C4-2B (cell line): Measurements from ENCODE around the gene PCDHA6.
"Not testable (repeated sequence)": the region's sequence is repeated elsewhere in the genome, so short reads cannot be mapped to it uniquely, and the experiment has no call there.

ENCODE experiments used
- H3K27ac ChIP-seq: fragments of 450-650 bp; 2 replicates; pipeline ENCODE4 v1.5.1; 2017
- ZFX ChIP-seq: fragments of 450-650 bp; IDR thresholded peaks from 2 replicates; pipeline ENCODE4 v1.6.1; 2017
- TF ChIP-seq, protein P1 (sequence below): fragments of 450-650 bp; conservative IDR thresholded peaks from 2 replicates; pipeline ENCODE4 v1.5.1; 2017; ENCODE audit warnings: mild to moderate bottlenecking

PCDHA6 gene

DNA sequence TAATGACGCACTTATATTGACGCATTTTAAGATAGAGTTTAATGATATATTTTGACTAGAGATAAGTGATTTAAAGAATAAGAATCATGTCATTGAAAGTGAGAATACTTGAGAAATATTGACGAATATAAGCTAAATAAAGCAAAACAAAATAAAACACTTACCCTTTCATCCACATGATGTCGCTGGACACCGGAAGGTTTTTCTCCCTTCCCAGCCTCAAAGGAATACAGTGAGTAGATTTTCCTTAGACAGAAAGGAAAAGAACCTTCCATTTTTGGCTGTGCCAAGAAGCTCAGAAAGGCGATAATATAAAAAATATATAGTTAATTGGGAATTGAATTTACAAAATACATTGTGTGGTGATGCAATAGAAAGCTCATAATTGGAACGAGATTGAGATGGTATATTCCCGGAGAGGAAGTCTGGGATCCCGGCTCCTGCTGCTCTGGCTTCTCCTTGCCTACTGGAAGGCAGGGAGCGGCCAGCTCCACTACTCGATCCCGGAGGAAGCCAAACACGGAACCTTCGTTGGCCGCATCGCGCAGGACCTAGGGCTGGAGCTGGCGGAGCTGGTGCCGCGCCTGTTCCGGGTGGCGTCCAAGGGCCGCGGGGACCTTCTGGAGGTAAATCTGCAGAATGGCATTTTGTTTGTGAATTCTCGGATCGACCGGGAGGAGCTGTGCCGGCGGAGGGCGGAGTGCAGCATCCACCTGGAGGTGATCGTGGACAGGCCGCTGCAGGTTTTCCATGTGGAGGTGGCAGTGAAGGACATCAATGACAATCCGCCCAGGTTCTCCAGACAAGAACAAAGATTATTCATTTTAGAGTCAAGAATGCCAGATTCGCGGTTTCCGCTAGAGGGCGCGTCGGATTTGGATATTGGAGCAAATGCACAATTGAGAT, 6.1 kb upstream of the PCDHA6 start, which contains the start of gene PCDHA5:
Gene PCDHA5 (plus strand): TSS at position 239 of the 906 bp plus-strand sequence.
- no peak within 1 kb of the TSS for H3K27ac ChIP-seq
- no peak for TF ChIP-seq ZFX
- TF ChIP-seq, protein P1, sequence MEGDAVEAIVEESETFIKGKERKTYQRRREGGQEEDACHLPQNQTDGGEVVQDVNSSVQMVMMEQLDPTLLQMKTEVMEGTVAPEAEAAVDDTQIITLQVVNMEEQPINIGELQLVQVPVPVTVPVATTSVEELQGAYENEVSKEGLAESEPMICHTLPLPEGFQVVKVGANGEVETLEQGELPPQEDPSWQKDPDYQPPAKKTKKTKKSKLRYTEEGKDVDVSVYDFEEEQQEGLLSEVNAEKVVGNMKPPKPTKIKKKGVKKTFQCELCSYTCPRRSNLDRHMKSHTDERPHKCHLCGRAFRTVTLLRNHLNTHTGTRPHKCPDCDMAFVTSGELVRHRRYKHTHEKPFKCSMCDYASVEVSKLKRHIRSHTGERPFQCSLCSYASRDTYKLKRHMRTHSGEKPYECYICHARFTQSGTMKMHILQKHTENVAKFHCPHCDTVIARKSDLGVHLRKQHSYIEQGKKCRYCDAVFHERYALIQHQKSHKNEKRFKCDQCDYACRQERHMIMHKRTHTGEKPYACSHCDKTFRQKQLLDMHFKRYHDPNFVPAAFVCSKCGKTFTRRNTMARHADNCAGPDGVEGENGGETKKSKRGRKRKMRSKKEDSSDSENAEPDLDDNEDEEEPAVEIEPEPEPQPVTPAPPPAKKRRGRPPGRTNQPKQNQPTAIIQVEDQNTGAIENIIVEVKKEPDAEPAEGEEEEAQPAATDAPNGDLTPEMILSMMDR, result peak; percentile 92

DNA sequence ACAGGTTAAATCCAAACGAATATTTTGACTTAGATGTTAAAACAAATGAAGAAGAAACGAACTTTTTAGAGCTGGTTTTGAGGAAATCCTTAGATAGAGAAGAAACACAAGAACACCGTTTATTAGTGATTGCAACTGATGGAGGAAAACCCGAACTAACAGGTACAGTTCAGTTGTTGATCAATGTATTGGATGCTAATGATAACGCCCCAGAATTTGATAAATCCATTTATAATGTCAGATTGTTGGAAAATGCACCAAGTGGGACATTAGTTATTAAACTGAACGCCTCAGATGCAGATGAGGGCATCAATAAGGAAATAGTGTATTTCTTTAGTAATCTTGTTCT, 5.5 kb upstream of the PCDHA6 start:
- TF ChIP-seq ZFX, result no peak
- TF ChIP-seq, protein P1, result peak; percentile 72
- no peak overlapping the region for H3K27ac ChIP-seq

DNA sequence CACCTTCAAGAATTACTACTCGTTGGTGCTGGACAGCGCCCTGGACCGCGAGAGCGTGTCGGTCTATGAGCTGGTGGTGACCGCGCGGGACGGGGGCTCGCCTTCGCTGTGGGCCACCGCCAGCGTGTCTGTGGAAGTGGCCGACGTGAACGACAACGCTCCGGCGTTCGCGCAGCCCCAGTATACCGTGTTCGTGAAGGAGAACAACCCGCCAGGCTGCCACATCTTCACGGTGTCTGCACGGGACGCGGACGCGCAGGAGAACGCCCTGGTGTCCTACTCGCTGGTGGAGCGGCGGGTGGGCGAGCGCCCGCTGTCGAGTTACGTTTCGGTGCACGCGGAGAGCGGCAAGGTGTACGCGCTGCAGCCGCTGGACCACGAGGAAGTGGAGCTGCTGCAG, 4.8 kb upstream of the PCDHA6 start:
- not testable (repeated sequence) for H3K27ac ChIP-seq

DNA sequence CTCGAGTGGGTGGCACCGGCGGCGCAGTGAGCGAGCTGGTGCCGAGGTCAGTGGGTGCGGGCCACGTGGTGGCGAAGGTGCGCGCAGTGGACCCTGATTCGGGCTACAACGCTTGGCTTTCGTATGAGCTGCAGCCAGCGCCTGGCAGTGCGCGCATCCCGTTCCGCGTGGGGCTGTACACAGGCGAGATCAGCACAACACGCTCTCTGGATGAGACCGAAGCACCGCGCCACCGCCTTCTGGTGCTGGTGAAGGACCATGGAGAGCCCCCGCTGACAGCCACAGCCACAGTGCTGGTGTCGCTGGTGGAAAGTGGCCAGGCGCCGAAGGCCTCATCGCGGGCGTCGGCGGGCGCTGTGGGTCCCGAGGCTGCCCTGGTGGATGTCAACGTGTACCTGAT, 4.3 kb upstream of the PCDHA6 start:
- no peak for TF ChIP-seq ZFX
- TF ChIP-seq, protein P1, result no peak
- no peak overlapping the region for H3K27ac ChIP-seq

DNA sequence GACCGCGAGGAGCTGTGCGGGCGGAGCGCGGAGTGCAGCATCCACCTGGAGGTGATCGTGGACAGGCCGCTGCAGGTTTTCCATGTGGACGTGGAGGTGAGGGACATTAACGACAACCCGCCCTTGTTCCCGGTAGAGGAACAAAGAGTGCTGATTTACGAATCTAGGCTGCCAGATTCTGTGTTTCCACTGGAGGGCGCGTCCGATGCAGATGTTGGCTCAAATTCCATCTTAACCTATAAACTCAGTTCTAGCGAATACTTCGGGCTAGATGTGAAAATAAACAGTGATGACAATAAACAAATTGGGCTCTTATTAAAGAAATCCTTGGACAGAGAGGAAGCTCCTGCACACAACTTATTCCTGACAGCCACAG, 590 bp downstream of the PCDHA6 start:
- no peak overlapping the region for H3K27ac ChIP-seq
- TF ChIP-seq, protein P1, result peak; percentile 36; the same call in 1 of the 2 replicates
- TF ChIP-seq ZFX, result no peak

DNA sequence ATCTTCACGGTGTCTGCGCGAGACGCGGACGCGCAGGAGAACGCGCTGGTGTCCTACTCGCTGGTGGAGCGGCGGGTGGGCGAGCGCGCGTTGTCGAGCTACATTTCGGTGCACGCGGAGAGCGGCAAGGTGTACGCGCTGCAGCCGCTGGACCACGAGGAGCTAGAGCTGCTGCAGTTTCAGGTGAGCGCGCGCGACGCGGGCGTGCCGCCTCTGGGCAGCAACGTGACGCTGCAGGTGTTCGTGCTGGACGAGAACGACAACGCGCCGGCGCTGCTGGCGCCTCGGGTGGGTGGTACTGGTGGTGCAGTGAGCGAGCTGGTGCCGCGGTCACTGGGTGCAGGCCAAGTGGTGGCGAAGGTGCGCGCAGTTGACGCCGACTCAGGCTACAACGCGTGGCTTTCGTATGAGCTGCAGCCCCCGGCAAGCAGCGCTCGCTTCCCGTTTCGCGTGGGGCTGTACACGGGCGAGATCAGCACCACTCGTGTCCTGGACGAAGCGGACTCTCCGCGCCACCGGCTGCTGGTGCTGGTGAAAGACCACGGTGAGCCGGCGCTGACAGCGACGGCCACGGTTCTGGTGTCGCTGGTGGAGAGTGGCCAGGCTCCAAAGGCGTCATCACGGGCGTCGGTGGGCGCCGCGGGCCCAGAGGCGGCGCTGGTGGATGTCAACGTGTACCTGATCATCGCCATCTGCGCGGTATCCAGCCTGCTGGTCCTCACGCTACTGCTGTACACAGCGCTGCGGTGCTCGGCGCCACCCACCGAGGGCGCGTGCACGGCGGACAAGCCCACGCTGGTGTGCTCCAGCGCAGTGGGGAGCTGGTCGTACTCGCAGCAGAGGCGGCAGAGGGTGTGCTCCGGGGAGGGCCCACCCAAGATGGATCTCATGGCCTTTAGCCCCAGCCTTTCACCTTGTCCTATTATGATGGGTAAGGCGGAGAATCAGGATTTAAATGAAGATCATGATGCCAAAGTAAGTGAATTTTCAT, 2.0 kb downstream of the PCDHA6 start:
- not testable (repeated sequence) for H3K27ac ChIP-seq

DNA sequence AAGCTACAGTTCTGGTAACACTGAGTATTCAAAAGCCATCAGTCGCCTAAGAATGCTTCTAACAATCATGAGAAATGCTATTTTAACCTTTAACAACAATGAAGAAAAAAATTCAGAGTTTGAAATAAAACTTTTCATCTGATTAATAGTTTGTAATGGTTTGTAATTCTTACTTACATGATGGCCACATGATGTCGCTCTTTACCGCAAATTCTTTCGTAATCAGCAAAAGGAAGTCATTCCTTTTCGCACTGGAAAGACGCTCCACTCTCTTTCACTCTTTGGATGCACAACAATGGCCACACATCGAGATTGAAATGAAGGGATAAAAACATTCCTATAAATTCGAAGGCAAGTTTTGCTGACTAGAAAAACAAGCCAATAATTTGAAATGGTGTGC, 6.2 kb downstream of the PCDHA6 start, which contains the start of gene PCDHA7:
Gene PCDHA7 (plus strand): TSS at position 277 of the 400 bp plus-strand sequence. CDS start 115 bp downstream, at position 392.
- TF ChIP-seq, protein P1, result peak; percentile 57
- no peak for TF ChIP-seq ZFX
- H3K27ac ChIP-seq, result no peak within 1 kb of the TSS

DNA sequence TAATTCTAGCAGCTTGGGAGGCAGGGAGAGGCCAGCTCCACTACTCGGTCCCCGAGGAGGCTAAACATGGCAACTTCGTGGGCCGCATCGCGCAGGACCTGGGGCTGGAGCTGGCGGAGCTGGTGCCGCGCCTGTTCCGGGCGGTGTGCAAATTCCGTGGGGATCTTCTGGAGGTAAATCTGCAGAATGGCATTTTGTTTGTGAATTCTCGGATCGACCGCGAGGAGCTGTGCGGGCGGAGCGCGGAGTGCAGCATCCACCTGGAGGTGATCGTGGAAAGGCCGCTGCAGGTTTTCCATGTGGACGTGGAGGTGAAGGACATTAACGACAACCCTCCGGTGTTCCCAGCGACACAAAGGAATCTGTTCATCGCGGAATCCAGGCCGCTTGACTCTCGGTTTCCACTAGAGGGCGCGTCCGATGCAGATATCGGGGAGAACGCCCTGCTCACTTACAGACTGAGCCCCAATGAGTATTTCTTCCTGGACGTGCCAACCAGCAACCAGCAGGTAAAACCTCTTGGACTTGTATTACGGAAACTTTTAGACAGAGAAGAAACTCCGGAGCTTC, 6.8 kb downstream of the PCDHA6 start:
- not testable (repeated sequence) for H3K27ac ChIP-seq
- TF ChIP-seq, protein P1, result peak; percentile 36; the same call in 1 of the 2 replicates
